NT2/D1 (cell line): ENCODE results near the gene CCDC50.

Source experiments
- YY1 ChIP-seq: IDR thresholded peaks from 2 replicates; pipeline ENCODE4 v1.6.1; 2011; ENCODE audit not compliant: insufficient read length, insufficient read depth
- ZNF274 ChIP-seq: IDR thresholded peaks from 2 replicates; pipeline ENCODE4 v1.6.1; 2011; ENCODE audit warnings: mild to moderate bottlenecking, low read depth, low read length

- no peak for TF ChIP-seq YY1
- no peak for TF ChIP-seq ZNF274
These were observed 62.9 kb downstream of the CCDC50 start for GRCh38 chr3:191391861-191392808.
